Spleen (tissue), 11 donors: Measurements from ENCODE around the gene C5orf15. TPM values are rescaled to one million over a fixed set of nuclear protein-coding genes. Genes with fewer than 3 reads are reported as not detected.
A peak's percentile ranks its signal among the peaks of the same experiment; 100 is the strongest.

Experiments
- DNase-seq: peaks from one replicate; pipeline ENCODE4 v3.0.0-alpha.2; 2020
- H3K27ac ChIP-seq, 8 donors: fragments of 200-600 bp; sonication (generic) in 7 of 8; 1 replicate in 4 of 8; 2 replicates in 4 of 8; pipeline versions ENCODE4 v1.5.0 to v1.8.0; 2016 to 2021; ENCODE audit warnings: inconsistent platforms in 4 of 8, mild to moderate bottlenecking in 4 of 8, moderate library complexity in 1 of 8
- H3K27me3 ChIP-seq, 7 donors: fragments of 200-600 bp; sonication (generic) in 6 of 7; replicated peaks in 1 of 7; 1 replicate in 4 of 7; 2 replicates in 3 of 7; pipeline versions ENCODE4 v1.5.0 to v1.8.0; 2016 to 2021; ENCODE audit warnings: inconsistent platforms in 3 of 7, mild to moderate bottlenecking in 1 of 7
- H3K36me3 ChIP-seq, 6 donors: fragments of 200-600 bp; sonication (generic) in 5 of 6; 1 replicate in 4 of 6; 2 replicates in 2 of 6; pipeline versions ENCODE4 v1.5.0 to v1.8.0; 2016 to 2021; ENCODE audit warnings: inconsistent platforms in 2 of 6
- H3K4me1 ChIP-seq, 6 donors: fragments of 200-600 bp; sonication (generic) in 5 of 6; 1 replicate in 3 of 6; 2 replicates in 3 of 6; pipeline versions ENCODE4 v1.5.0 to v1.8.0; 2016 to 2021; ENCODE audit warnings: inconsistent platforms in 3 of 6
- H3K4me3 ChIP-seq, 8 donors: fragments of 200-600 bp; sonication (generic) in 7 of 8; 1 replicate in 4 of 8; 2 replicates in 4 of 8; pipeline versions ENCODE4 v1.5.0 to v1.8.0; 2016 to 2021; ENCODE audit warnings: inconsistent platforms in 4 of 8, mild to moderate bottlenecking in 4 of 8, moderate library complexity in 2 of 8
- H3K9me3 ChIP-seq, 8 donors: fragments of 200-600 bp; sonication (generic) in 7 of 8; 1 replicate in 4 of 8; 2 replicates in 4 of 8; pipeline versions ENCODE4 v1.5.0 to v1.8.0; 2016 to 2021; ENCODE audit warnings: inconsistent platforms in 4 of 8
- POLR2A ChIP-seq, 3 donors: fragments of 450-650 bp; IDR thresholded peaks; one replicate each; pipeline ENCODE4 v1.5.1; 2017; ENCODE audit warnings: antibody characterized with exemption in 3 of 3, mild to moderate bottlenecking in 1 of 3
- POLR2AphosphoS5 ChIP-seq, 3 donors: sonication (generic); formaldehyde crosslinking; IDR thresholded peaks; one replicate each; pipeline ENCODE4 v1.5.1; 2017; ENCODE audit warnings: antibody characterized with exemption in 3 of 3
- WGBS, 5 donors: extraction: QIAGEN DNeasy Blood & Tissue Kit in 3 of 5; methylation state at CpG; one replicate each; pipeline versions ENCODE4 v1.1.5 to v1.1.7; 2013 to 2018; 5-methylcytosine and 5-hydroxymethylcytosine counted together
- intact Hi-C: fragments of 100-400 bp; cut with DNase I; formaldehyde crosslinking; loops from one replicate; pipeline ENCODE4 v1.15.0; 2023; ENCODE audit warnings: low total_unique reads
- polyA plus RNA-seq, 3 donors: library from polyadenylated mRNA; stranded (reverse); fragments of 200-250 nt; gene quantifications; one replicate each; pipeline ENCODE4 v1.2.1, GENCODE V29; 2013
- total RNA-seq, 7 donors: library from RNA; depleted of rRNA in 3 of 7; stranded (reverse); fragments of >200 nt in 3 of 7; fragmentation: NEBNext Ultra II Directional in 4 of 7; extraction: Animal tissue kit (Norgen Biotek cat#: 25700) in 4 of 7; gene quantifications; one replicate each; pipeline versions ENCODE4 v1.1.0 to v1.2.1, GENCODE V29; 2016 to 2021
- TF ChIP-seq, protein P1 (sequence below), 11 experiments: fragments of 200-600 bp in 7 of 11; fragments of 450-650 bp in 4 of 11; sonication (generic) in 4 of 11; IDR thresholded peaks in 8 of 11; conservative IDR thresholded peaks in 3 of 11; 1 replicate in 7 of 11; 2 replicates in 4 of 11; pipeline versions ENCODE4 v1.4.0 to v1.8.0; 2016 to 2021; ENCODE audit warnings: antibody characterized with exemption in 11 of 11, inconsistent platforms in 4 of 11, mild to moderate bottlenecking in 1 of 11
- donor health status: healthy with polysubstance abuse.
- donor health status: DM: no; HTN: no; CAD: no; lungs with moderate emphysema.
- donor health status: DM: no; HTN: no; CAD: no.
- donor health status: Bipolar disorder and iron deficiency.
- donor health status: healthy.
- donor health status: DM: no; HTN: no; CAD: no.
- donor health status: DM: yes; HTN: yes; CAD: no.

C5orf15 gene
- total and polyA plus RNA-seq, 10 donors, result 25.4 to 49.6 (median 28.5) TPM

DNA sequence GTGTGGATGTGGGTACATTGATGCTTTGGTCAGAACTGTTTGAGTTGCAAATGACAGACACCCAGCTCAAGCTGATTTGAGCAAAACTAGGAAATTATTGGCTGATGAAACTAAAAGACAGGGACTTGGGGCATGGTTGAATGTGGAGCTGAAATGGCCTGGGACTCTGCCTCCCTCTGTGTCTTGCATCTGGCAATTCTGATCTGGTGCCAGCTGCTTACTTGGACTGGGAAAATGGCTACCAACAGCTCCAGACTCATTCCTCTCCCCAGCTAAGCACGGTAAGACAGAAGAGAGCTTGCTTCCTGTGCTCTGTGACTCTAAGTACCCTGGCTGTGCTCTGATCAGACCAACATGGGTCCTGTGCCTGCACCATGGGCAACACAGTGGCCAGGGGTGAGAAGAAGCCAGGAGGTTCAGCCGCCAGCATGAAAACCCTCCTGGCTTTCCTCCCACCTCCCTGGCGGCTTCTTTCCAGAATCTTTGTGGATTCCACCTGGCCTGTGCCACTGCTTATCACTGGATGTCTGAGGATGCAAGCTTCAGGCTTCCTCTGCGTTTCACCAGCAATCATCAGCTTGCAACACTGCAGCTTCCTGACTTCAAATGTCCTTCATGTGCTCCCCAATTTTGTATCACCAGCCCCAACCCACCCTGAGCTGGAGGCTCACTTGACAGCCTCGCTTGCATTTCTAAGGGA, 44.1 kb downstream of the C5orf15 start:
- Histone ChIP-seq H3K4me1 (peaks cover 0 to 20% (median 9%) of the 10 kb centered on the region in 6 donors), H3K9me3 (no peaks in the 10 kb centered on the region), H3K27me3 (no peaks in the 10 kb centered on the region), H3K27ac (no peak overlapping the region), H3K36me3 (no peaks in the 10 kb centered on the region), H3K4me3 (no peak overlapping the region)
- intact Hi-C loops, result no loop called here
- no peak for DNase-seq
- TF ChIP-seq POLR2A (IDR thresholded peaks at IDR 0.05) (no peak), POLR2AphosphoS5 (IDR thresholded peaks at IDR 0.05) (no peak)
- TF ChIP-seq, protein P1, sequence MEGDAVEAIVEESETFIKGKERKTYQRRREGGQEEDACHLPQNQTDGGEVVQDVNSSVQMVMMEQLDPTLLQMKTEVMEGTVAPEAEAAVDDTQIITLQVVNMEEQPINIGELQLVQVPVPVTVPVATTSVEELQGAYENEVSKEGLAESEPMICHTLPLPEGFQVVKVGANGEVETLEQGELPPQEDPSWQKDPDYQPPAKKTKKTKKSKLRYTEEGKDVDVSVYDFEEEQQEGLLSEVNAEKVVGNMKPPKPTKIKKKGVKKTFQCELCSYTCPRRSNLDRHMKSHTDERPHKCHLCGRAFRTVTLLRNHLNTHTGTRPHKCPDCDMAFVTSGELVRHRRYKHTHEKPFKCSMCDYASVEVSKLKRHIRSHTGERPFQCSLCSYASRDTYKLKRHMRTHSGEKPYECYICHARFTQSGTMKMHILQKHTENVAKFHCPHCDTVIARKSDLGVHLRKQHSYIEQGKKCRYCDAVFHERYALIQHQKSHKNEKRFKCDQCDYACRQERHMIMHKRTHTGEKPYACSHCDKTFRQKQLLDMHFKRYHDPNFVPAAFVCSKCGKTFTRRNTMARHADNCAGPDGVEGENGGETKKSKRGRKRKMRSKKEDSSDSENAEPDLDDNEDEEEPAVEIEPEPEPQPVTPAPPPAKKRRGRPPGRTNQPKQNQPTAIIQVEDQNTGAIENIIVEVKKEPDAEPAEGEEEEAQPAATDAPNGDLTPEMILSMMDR (IDR thresholded peaks at IDR 0.05 in 8 of 11, conservative IDR thresholded peaks at IDR 0.05 in 3 of 11), result no peak
- WGBS, 5 donors, result 51 to 66% (median 62%) methylated on average over 5 of the region's 5 CpGs

DNA sequence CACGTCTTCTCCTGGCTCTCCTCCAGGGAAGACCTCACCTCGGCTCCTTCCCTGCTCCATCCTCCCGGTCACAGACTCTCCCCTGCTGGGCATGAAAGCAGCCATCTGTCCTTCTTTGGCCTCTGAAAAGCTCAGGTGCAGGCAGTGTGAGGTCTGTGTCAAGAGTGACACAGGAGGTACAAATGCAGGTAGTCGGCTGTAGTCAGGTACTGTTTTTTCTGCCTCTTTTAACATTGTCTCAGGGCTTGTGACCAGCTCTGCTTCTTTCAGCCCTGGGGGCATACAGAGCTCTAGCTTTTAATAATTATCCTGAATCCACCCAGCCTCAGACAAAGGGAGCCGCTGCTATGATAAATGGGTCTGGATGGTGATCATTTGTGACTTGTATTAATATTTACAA, 46.4 kb downstream of the C5orf15 start:
- no peak for DNase-seq
- WGBS, 5 donors, result 67 to 82% (median 71%) methylated on average over 5 of the region's 5 CpGs
- H3K27ac ChIP-seq, result no peak overlapping the region
- no peaks in the 10 kb centered on the region for H3K36me3 ChIP-seq
- intact Hi-C loops, result no loop called here
- no peak overlapping the region for H3K4me3 ChIP-seq
- H3K4me1 ChIP-seq, result peaks cover 0 to 7% (median 0%) of the 10 kb centered on the region in 6 donors
- H3K9me3 ChIP-seq, result no peaks in the 10 kb centered on the region
- H3K27me3 ChIP-seq, result no peaks in the 10 kb centered on the region
- TF ChIP-seq, protein P1 (IDR thresholded peaks at IDR 0.05 in 8 of 11, conservative IDR thresholded peaks at IDR 0.05 in 3 of 11), result no peak
- no peak for TF ChIP-seq POLR2A (IDR thresholded peaks at IDR 0.05)
- no peak for TF ChIP-seq POLR2AphosphoS5 (IDR thresholded peaks at IDR 0.05)

DNA sequence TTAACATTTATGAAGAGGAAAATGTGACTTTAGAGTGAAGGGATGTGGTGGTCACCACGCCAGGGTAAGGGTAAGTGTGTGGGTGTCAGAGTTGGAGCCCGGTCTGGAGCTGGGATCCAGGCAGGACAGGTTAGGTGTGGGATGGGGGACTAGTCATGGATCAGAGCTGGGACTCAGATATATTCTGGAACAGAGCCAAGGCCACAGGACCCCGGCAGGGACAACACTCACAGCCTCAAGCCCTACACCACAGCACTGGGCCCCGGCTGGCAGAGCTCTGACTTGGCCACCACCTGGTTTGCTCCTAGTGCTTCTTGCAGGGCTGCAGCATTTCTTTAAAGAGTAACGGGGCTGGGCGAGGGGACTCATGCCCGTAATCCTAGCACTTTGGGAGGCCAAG, 47.4 kb downstream of the C5orf15 start:
- H3K4me3 ChIP-seq, result no peak overlapping the region
- H3K9me3 ChIP-seq, result no peaks in the 10 kb centered on the region
- no peaks in the 10 kb centered on the region for H3K27me3 ChIP-seq
- DNase-seq, result peak; percentile 38
- WGBS, 5 donors, result 83 to 93% (median 89%) methylated on average over 6 to 7 of the region's 7 CpGs
- intact Hi-C loops, result no loop called here
- H3K27ac ChIP-seq, result no peak overlapping the region
- peaks cover 0 to 7% (median 0%) of the 10 kb centered on the region in 6 donors for H3K4me1 ChIP-seq
- TF ChIP-seq, protein P1 (IDR thresholded peaks at IDR 0.05 in 8 of 11, conservative IDR thresholded peaks at IDR 0.05 in 3 of 11), result no peak
- TF ChIP-seq POLR2AphosphoS5 (IDR thresholded peaks at IDR 0.05) (no peak), POLR2A (IDR thresholded peaks at IDR 0.05) (no peak)
- no peaks in the 10 kb centered on the region for H3K36me3 ChIP-seq

DNA sequence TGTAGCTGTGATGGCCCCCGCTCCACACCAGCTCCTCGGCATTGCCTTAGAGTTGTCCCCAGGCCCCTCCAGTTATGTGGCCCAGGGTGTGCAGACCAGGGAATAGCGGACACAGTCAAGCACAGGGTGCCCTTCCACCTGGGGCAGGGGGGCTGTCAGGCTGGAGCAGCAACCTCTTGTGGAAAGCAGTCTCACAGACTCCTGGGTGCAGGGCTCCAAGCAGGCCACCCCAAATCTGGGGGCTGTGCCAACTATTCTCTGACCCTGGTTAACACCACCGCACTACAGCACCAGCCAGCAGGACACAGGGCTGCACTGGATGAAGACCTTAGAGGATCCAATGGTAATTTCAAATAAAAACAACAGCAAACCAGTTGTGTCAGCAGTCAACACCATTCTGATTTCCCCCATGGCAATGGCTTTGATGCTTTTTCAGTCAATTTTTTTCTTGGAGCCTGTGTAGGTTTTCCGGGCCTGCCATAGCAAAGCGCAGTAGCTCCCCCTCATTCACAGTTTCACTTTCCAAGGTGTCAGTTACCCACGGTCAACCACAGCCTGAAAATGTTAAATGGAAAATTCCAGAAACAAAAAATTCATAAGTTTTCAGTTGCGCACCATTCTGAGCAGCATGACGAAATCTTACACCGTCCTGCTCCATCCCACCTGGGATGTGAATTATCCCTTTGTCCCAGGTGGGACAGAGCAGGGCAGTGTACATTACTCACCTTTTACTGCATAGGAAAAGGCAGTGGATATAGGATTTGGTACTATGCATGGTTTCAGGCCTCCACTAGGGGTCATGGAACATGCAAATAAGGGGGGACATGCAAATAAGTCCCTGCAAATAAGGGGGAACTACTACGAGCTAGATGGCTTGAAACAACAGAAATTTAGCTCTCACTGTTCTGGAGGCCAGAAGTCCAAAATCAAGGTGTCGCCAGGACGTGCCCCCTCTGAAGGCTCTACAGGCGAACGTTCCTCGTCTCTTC, 49.0 kb downstream of the C5orf15 start:
- no peaks in the 10 kb centered on the region for H3K9me3 ChIP-seq
- no peaks in the 10 kb centered on the region for H3K27me3 ChIP-seq
- no peak overlapping the region for H3K4me3 ChIP-seq
- intact Hi-C loops, result no loop called here
- 87 to 89% (median 87%) methylated on average over 16 of the region's 16 CpGs for WGBS, 5 donors
- TF ChIP-seq, protein P1 (IDR thresholded peaks at IDR 0.05 in 8 of 11, conservative IDR thresholded peaks at IDR 0.05 in 3 of 11), result no peak
- no peak for TF ChIP-seq POLR2A (IDR thresholded peaks at IDR 0.05)
- no peak for TF ChIP-seq POLR2AphosphoS5 (IDR thresholded peaks at IDR 0.05)
- H3K4me1 ChIP-seq, result peaks cover 0 to 7% (median 0%) of the 10 kb centered on the region in 6 donors
- DNase-seq, result no peak
- H3K36me3 ChIP-seq, result no peaks in the 10 kb centered on the region
- no peak overlapping the region for H3K27ac ChIP-seq
